IMR-90 (cell line): ENCODE data around the gene MCTP2. TPM values are rescaled to one million over a fixed set of nuclear protein-coding genes. Genes with fewer than 3 reads are reported as not detected.
A peak's percentile ranks its signal among the peaks of the same experiment; 100 is the strongest.

Experiments used
- ATAC-seq: fragments of 200-7000 bp; cut with Tn5 transposase; 2 replicates; pipeline ENCODE4 v1.9.1; 2020; ENCODE audit warnings: low read depth, mild to moderate bottlenecking, moderate library complexity
- BruUV-seq: library from RNA; stranded (reverse); fragments of 400-500 nt; replicated peaks from 2 replicates; lab custom pipeline; 2021; lab: Mats Ljungman, UMichigan
- CTCF ChIA-PET: fragments of 300-600 bp; formaldehyde crosslinking; extraction: SDS; loops from one replicate; lab custom pipeline; 2021; ENCODE audit warnings: antibody characterized with exemption; lab: Yijun Ruan, JAX
- POLR2A ChIA-PET: fragments of 300-600 bp; sonication (Branson Sonifier 250); formaldehyde crosslinking; loops from one replicate; lab custom pipeline; 2022; ENCODE audit warnings: antibody characterized with exemption; ENCODE audit not compliant: unreplicated experiment; lab: Charles Lee
- DNase-seq: peaks from one replicate; pipeline ENCODE4 v3.0.0; 2013
- H2AFZ ChIP-seq: replicated peaks from 2 replicates; pipeline ENCODE3; 2013; ENCODE audit warnings: low read length, mild to moderate bottlenecking; ENCODE audit not compliant: poor library complexity
- H2AK5ac ChIP-seq: 2 replicates; pipeline ENCODE4 v1.6.1; 2013; ENCODE audit warnings: low read depth, low read length, inconsistent platforms
- H2AK9ac ChIP-seq: replicated peaks from 2 replicates; pipeline ENCODE3; 2013; ENCODE audit warnings: mild to moderate bottlenecking, low read depth, low read length, moderate library complexity; ENCODE audit not compliant: poor library complexity
- H2BK120ac ChIP-seq: 2 replicates; pipeline ENCODE4 v1.6.1; 2013; ENCODE audit warnings: low read depth, low read length, inconsistent platforms
- H2BK15ac ChIP-seq: 3 replicates; pipeline ENCODE4 v1.6.1; 2013; ENCODE audit warnings: low read depth, low read length, inconsistent platforms
- H2BK20ac ChIP-seq: 2 replicates; pipeline ENCODE4 v1.6.1; 2013; ENCODE audit warnings: low read depth, mild to moderate bottlenecking, inconsistent platforms, low read length, moderate library complexity
- H2BK5ac ChIP-seq: 2 replicates; pipeline ENCODE4 v1.6.1; 2013; ENCODE audit warnings: mild to moderate bottlenecking, low read depth, low read length, inconsistent platforms; ENCODE audit not compliant: poor library complexity, severe bottlenecking
- H3K14ac ChIP-seq: replicated peaks from 2 replicates; pipeline ENCODE4 v1.6.1; 2013; ENCODE audit warnings: low read depth, low read length, inconsistent platforms
- H3K18ac ChIP-seq: 2 replicates; pipeline ENCODE4 v1.6.1; 2013; ENCODE audit warnings: low read depth, low read length, control low read depth
- H3K23ac ChIP-seq: 2 replicates; pipeline ENCODE4 v1.6.1; 2013; ENCODE audit warnings: low read depth, low read length, inconsistent platforms
- H3K27ac ChIP-seq: 2 replicates; pipeline ENCODE4 v1.5.1; 2013; ENCODE audit warnings: mild to moderate bottlenecking, control low read depth, low read length; ENCODE audit not compliant: insufficient read depth
- H3K27me3 ChIP-seq: 2 replicates; pipeline ENCODE4 v1.6.1; 2013; ENCODE audit warnings: low read length; ENCODE audit not compliant: control insufficient read depth, insufficient read depth
- H3K36me3 ChIP-seq: 2 replicates; pipeline ENCODE4 v1.6.1; 2013; ENCODE audit warnings: low read length, mixed read lengths; ENCODE audit not compliant: control insufficient read depth, insufficient read depth
- H3K4ac ChIP-seq: 2 replicates; pipeline ENCODE4 v1.6.1; 2013; ENCODE audit warnings: low read depth, low read length, inconsistent platforms
- H3K4me1 ChIP-seq: 2 replicates; pipeline ENCODE4 v1.6.1; 2013; ENCODE audit warnings: low read length, mixed read lengths; ENCODE audit not compliant: control insufficient read depth, insufficient read depth
- H3K4me2 ChIP-seq: 2 replicates; pipeline ENCODE4 v1.6.1; 2013; ENCODE audit warnings: low read depth, mild to moderate bottlenecking, control low read depth, low read length, moderate library complexity
- H3K4me3 ChIP-seq: 2 replicates; pipeline ENCODE4 v1.5.1; 2013; ENCODE audit warnings: low read depth, mild to moderate bottlenecking, control low read depth, low read length, moderate library complexity; ENCODE audit not compliant: insufficient read depth
- H3K56ac ChIP-seq: 2 replicates; pipeline ENCODE4 v1.6.1; 2013; ENCODE audit warnings: low read length, inconsistent platforms; ENCODE audit not compliant: insufficient read depth; ENCODE audit errors: extremely low read depth
- H3K79me1 ChIP-seq, 2 experiments: 2 replicates each; pipeline ENCODE4 v1.6.1; 2013; ENCODE audit warnings: low read length in 2 of 2, inconsistent platforms in 1 of 2, low read depth in 1 of 2
- H3K9ac ChIP-seq: 2 replicates; pipeline ENCODE4 v1.6.1; 2013; ENCODE audit warnings: low read depth, low read length, control low read depth
- H3K9me1 ChIP-seq: 2 replicates; pipeline ENCODE4 v1.6.1; 2013; ENCODE audit warnings: low read length, inconsistent platforms; ENCODE audit not compliant: insufficient read depth
- H3K9me3 ChIP-seq: 2 replicates; pipeline ENCODE4 v1.6.1; 2013; ENCODE audit warnings: low read length; ENCODE audit not compliant: control insufficient read depth, insufficient read depth
- H4K20me1 ChIP-seq: 2 replicates; pipeline ENCODE4 v1.6.1; 2013; ENCODE audit warnings: low read length, inconsistent platforms; ENCODE audit not compliant: insufficient read depth
- H4K5ac ChIP-seq: 2 replicates; pipeline ENCODE4 v1.6.1; 2013; ENCODE audit warnings: mild to moderate bottlenecking, low read depth, low read length, control low read depth
- H4K8ac ChIP-seq, 2 experiments: 2 replicates each; pipeline ENCODE4 v1.6.1; 2013; ENCODE audit warnings: low read depth in 2 of 2, low read length in 2 of 2, control low read depth in 1 of 2, inconsistent platforms in 1 of 2
- H4K91ac ChIP-seq: 2 replicates; pipeline ENCODE4 v1.6.1; 2013; ENCODE audit warnings: low read depth, low read length, inconsistent platforms; ENCODE audit not compliant: insufficient read depth
- BHLHE40 ChIP-seq: fragments of 150-350 bp; IDR thresholded peaks from 2 replicates; pipeline ENCODE4 v1.6.1; 2016; ENCODE audit warnings: mild to moderate bottlenecking, low read depth, low read length
- CEBPB ChIP-seq: IDR thresholded peaks from 2 replicates; pipeline ENCODE4 v1.6.1; 2012; ENCODE audit warnings: low read depth, low read length, improper control_type of control experiment
- CHD1 ChIP-seq: IDR thresholded peaks from 2 replicates; pipeline ENCODE4 v1.6.1; 2012; ENCODE audit warnings: low read depth, low read length, improper control_type of control experiment
- FOS ChIP-seq: fragments of 150-350 bp; IDR thresholded peaks from 2 replicates; pipeline ENCODE4 v1.6.1; 2016; ENCODE audit warnings: low read depth, low read length
- MAFK ChIP-seq: IDR thresholded peaks from 2 replicates; pipeline ENCODE4 v1.6.1; 2012; ENCODE audit warnings: low read depth, low read length, improper control_type of control experiment
- MAZ ChIP-seq: IDR thresholded peaks from 2 replicates; pipeline ENCODE4 v1.6.1; 2012; ENCODE audit warnings: low read depth, mild to moderate bottlenecking, low read length, improper control_type of control experiment, moderate library complexity, borderline replicate concordance
- MXI1 ChIP-seq: IDR thresholded peaks from 2 replicates; pipeline ENCODE4 v1.6.1; 2012; ENCODE audit warnings: low read depth, mild to moderate bottlenecking, low read length, moderate library complexity, borderline replicate concordance
- NFE2L2 ChIP-seq: fragments of 150-350 bp; IDR thresholded peaks from 2 replicates; pipeline ENCODE4 v1.6.1; 2016; ENCODE audit warnings: low read depth, mild to moderate bottlenecking, low read length
- POLR2A ChIP-seq: IDR thresholded peaks from 2 replicates; pipeline ENCODE4 v1.6.1; 2012; ENCODE audit warnings: mild to moderate bottlenecking, low read depth, low read length
- RAD21 ChIP-seq: IDR thresholded peaks from 2 replicates; pipeline ENCODE4 v1.6.1; 2012; ENCODE audit warnings: low read length, improper control_type of control experiment
- RCOR1 ChIP-seq: IDR thresholded peaks from 2 replicates; pipeline ENCODE4 v1.6.1; 2012; ENCODE audit warnings: mild to moderate bottlenecking, low read length, improper control_type of control experiment; ENCODE audit not compliant: insufficient replicate concordance
- RFX5 ChIP-seq: IDR thresholded peaks from 2 replicates; pipeline ENCODE4 v1.8.0; 2012; ENCODE audit warnings: low read depth, mild to moderate bottlenecking, low read length, moderate library complexity
- SMC3 ChIP-seq: fragments of 150-350 bp; IDR thresholded peaks from 2 replicates; pipeline ENCODE4 v1.6.1; 2016; ENCODE audit warnings: low read depth, mild to moderate bottlenecking, antibody characterized with exemption, low read length, moderate library complexity
- USF2 ChIP-seq: fragments of 150-350 bp; IDR thresholded peaks from 2 replicates; pipeline ENCODE4 v1.6.1; 2017; ENCODE audit warnings: mild to moderate bottlenecking, antibody characterized with exemption, low read length, low read depth
- WGBS, 2 experiments: methylation state at CpG; one replicate each; pipeline versions ENCODE4 v1.1.5 to v1.1.7; 2013; ENCODE audit warnings: missing lambda C conversion rate in 2 of 2; ENCODE audit not compliant: insufficient read length in 1 of 2; ENCODE audit errors: extremely low coverage in 2 of 2; 5-methylcytosine and 5-hydroxymethylcytosine counted together
- dilution Hi-C: fragments of 300-500 bp; cut with HindIII; formaldehyde crosslinking; loops from one replicate; pipeline ENCODE4 v1.14.3; 2018; ENCODE audit warnings: low sequenced_read_pairs; ENCODE audit not compliant: unreplicated experiment
- in situ Hi-C: fragments of 300-500 bp; cut with MboI; formaldehyde crosslinking; loops from 3 replicates; pipeline ENCODE4 v1.14.3; 2019; ENCODE audit warnings: low sequenced_read_pairs, inconsistent platforms, mixed read lengths
- intact Hi-C: fragments of 100-400 bp; cut with micrococcal nuclease; formaldehyde crosslinking; loops from 2 replicates; pipeline ENCODE4 v1.10.0; 2022
- polyA plus RNA-seq, 3 experiments: library from polyadenylated mRNA; depleted of rRNA; stranded (reverse); fragments of >200 nt; gene quantifications; 2 replicates each; pipeline ENCODE4 v1.2.3, GENCODE V29; 2012; ENCODE audit warnings: low replicate concordance in 1 of 3
- total RNA-seq: library from RNA; depleted of rRNA; stranded (reverse); fragments of >200 nt; gene quantifications from 2 replicates; pipeline ENCODE4 v1.2.3, GENCODE V29; 2012
- TF ChIP-seq, protein P1 (sequence below): fragments of 150-350 bp; IDR thresholded peaks from 2 replicates; pipeline ENCODE4 v1.6.1; 2016; ENCODE audit warnings: low read depth, mild to moderate bottlenecking, low read length, moderate library complexity, borderline replicate concordance
- TF ChIP-seq, protein P2 (sequence below): conservative IDR thresholded peaks from 2 replicates; pipeline ENCODE4 v1.5.1; 2012; ENCODE audit warnings: mild to moderate bottlenecking, low read depth, low read length, improper control_type of control experiment

MCTP2 gene
- total and polyA plus RNA-seq, 2 of the 4 experiments (the other 2 are of a cell fraction) = 5.1 to 9.9 TPM

DNA sequence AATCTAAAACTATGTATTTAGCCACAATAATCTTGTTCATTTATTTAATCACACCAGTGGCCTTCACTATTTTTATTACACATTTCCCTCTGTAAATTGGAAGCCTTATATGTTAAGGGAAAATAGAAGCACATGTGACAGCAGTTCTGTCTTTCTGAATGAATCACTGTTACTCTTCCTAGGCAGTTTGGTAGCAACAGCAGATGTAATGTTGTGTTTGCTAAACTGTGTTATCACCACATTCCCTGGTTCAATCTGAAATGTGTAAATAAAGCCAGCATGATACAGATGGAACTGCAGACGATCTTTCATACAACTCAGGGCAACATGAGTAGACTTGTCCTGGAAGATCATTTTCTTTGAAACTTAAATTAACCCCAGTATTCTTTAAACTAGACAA, 220.1 kb downstream of the MCTP2 start:
- no peak overlapping the region for H2AK5ac ChIP-seq
- TF ChIP-seq RFX5 (no peak), CEBPB (no peak), MAFK (no peak), NFE2L2 (no peak), POLR2A (no peak), USF2 (no peak; the same call in 1 of the 2 replicates), BHLHE40 (no peak), RAD21 (no peak), RCOR1 (no peak), SMC3 (no peak), CHD1 (no peak), MXI1 (no peak), FOS (no peak), MAZ (no peak)
- TF ChIP-seq, protein P1, sequence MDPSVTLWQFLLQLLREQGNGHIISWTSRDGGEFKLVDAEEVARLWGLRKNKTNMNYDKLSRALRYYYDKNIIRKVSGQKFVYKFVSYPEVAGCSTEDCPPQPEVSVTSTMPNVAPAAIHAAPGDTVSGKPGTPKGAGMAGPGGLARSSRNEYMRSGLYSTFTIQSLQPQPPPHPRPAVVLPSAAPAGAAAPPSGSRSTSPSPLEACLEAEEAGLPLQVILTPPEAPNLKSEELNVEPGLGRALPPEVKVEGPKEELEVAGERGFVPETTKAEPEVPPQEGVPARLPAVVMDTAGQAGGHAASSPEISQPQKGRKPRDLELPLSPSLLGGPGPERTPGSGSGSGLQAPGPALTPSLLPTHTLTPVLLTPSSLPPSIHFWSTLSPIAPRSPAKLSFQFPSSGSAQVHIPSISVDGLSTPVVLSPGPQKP = no peak
- TF ChIP-seq, protein P2, sequence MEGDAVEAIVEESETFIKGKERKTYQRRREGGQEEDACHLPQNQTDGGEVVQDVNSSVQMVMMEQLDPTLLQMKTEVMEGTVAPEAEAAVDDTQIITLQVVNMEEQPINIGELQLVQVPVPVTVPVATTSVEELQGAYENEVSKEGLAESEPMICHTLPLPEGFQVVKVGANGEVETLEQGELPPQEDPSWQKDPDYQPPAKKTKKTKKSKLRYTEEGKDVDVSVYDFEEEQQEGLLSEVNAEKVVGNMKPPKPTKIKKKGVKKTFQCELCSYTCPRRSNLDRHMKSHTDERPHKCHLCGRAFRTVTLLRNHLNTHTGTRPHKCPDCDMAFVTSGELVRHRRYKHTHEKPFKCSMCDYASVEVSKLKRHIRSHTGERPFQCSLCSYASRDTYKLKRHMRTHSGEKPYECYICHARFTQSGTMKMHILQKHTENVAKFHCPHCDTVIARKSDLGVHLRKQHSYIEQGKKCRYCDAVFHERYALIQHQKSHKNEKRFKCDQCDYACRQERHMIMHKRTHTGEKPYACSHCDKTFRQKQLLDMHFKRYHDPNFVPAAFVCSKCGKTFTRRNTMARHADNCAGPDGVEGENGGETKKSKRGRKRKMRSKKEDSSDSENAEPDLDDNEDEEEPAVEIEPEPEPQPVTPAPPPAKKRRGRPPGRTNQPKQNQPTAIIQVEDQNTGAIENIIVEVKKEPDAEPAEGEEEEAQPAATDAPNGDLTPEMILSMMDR = no peak
- peak; percentile 18 for DNase-seq
- no peak overlapping the region for H4K8ac ChIP-seq
- no peak overlapping the region for H3K4me3 ChIP-seq
- no peaks in the 10 kb centered on the region for H3K79me1 ChIP-seq
- H3K23ac ChIP-seq = no peak overlapping the region
- no peak overlapping the region for H2AFZ ChIP-seq
- no peak overlapping the region for H3K14ac ChIP-seq
- H3K27ac ChIP-seq = no peak overlapping the region
- H2BK5ac ChIP-seq = no peak overlapping the region
- no peak overlapping the region for H2BK15ac ChIP-seq
- no peak overlapping the region for H3K9ac ChIP-seq
- H3K18ac ChIP-seq = no peak overlapping the region; the same call in 1 of the 2 replicates
- ChIA-PET CTCF (no interaction called here), POLR2A (no interaction called here)
- H3K4me1 ChIP-seq = no peaks in the 10 kb centered on the region; the same call in 1 of the 2 replicates
- WGBS, 2 experiments = no CpG with 5 or more reads among the region's 1 CpG
- dilution Hi-C loops (no loop called here), in situ Hi-C loops (no loop called here), intact Hi-C loops (no loop called here)
- no peak overlapping the region for H2BK120ac ChIP-seq
- no peaks in the 10 kb centered on the region for H3K9me3 ChIP-seq
- H4K20me1 ChIP-seq = no peaks in the 10 kb centered on the region
- H3K4me2 ChIP-seq = no peak overlapping the region
- no peak; the same call in none of the 2 replicates for ATAC-seq
- no peak overlapping the region for H2BK20ac ChIP-seq
- no peak overlapping the region for H3K56ac ChIP-seq
- no peaks in the 10 kb centered on the region for H3K27me3 ChIP-seq
- no peaks in the 10 kb centered on the region for H3K9me1 ChIP-seq
- H4K91ac ChIP-seq = no peak overlapping the region
- no peaks in the 10 kb centered on the region for H3K36me3 ChIP-seq
- no peak overlapping the region for H4K5ac ChIP-seq
- H3K4ac ChIP-seq = no peak overlapping the region
- H2AK9ac ChIP-seq = no peak overlapping the region
- BruUV-seq = no TSS peak
